Measurements from ENCODE around the gene SETBP1.

DNA sequence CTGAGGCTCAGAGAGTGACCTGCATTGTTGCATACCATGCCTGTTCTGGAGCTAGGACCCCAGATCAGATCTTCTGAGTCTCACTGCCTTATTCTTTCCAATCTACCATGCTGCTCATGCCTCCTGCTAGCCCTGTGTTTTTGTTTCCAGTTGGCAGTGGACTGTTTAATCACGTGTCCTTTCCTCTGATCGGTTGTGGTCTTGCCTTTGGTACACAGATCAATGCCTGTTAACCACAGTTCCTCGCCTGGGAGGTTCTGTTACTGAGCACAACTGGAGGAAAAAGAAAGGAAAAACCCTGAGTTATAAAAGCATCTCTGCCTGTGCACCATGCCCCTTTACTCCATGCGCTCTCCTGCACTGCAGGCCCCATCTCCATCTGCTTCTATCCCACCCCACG lies 329.1 kb downstream of the SETBP1 start:
- TF ChIP-seq, protein P1, sequence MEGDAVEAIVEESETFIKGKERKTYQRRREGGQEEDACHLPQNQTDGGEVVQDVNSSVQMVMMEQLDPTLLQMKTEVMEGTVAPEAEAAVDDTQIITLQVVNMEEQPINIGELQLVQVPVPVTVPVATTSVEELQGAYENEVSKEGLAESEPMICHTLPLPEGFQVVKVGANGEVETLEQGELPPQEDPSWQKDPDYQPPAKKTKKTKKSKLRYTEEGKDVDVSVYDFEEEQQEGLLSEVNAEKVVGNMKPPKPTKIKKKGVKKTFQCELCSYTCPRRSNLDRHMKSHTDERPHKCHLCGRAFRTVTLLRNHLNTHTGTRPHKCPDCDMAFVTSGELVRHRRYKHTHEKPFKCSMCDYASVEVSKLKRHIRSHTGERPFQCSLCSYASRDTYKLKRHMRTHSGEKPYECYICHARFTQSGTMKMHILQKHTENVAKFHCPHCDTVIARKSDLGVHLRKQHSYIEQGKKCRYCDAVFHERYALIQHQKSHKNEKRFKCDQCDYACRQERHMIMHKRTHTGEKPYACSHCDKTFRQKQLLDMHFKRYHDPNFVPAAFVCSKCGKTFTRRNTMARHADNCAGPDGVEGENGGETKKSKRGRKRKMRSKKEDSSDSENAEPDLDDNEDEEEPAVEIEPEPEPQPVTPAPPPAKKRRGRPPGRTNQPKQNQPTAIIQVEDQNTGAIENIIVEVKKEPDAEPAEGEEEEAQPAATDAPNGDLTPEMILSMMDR (IDR thresholded peaks at IDR 0.05) = no peak
- no peak for TF ChIP-seq POLR2AphosphoS5 (IDR thresholded peaks at IDR 0.05; ENCODE audit: low read depth, low read length)
